SU-DHL-6 (cell line): ENCODE data around the gene INPP4B.

Experiments used
- EZH2phosphoT487 ChIP-seq: fragments of 200-600 bp; sonication (generic), shearing (Covaris generic); conservative IDR thresholded peaks from 2 replicates; pipeline ENCODE4 v1.6.1; 2018; ENCODE audit warnings: mild to moderate bottlenecking, antibody characterized with exemption, low read length, moderate library complexity, mixed read lengths
- TF ChIP-seq, protein P1 (sequence below): fragments of 200-600 bp; sonication (generic); IDR thresholded peaks from one replicate; pipeline ENCODE4 v1.5.1; 2017; ENCODE audit warnings: antibody characterized with exemption, mild to moderate bottlenecking, low read length, moderate library complexity; ENCODE audit not compliant: insufficient read depth, poor library complexity, severe bottlenecking

GRCh38 chr4:142563682-142564291, 282.3 kb downstream of the INPP4B start:
- TF ChIP-seq EZH2phosphoT487 = no peak
- TF ChIP-seq, protein P1, sequence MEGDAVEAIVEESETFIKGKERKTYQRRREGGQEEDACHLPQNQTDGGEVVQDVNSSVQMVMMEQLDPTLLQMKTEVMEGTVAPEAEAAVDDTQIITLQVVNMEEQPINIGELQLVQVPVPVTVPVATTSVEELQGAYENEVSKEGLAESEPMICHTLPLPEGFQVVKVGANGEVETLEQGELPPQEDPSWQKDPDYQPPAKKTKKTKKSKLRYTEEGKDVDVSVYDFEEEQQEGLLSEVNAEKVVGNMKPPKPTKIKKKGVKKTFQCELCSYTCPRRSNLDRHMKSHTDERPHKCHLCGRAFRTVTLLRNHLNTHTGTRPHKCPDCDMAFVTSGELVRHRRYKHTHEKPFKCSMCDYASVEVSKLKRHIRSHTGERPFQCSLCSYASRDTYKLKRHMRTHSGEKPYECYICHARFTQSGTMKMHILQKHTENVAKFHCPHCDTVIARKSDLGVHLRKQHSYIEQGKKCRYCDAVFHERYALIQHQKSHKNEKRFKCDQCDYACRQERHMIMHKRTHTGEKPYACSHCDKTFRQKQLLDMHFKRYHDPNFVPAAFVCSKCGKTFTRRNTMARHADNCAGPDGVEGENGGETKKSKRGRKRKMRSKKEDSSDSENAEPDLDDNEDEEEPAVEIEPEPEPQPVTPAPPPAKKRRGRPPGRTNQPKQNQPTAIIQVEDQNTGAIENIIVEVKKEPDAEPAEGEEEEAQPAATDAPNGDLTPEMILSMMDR = no peak
